Glutamatergic neuron (in vitro differentiated cells): Measurements from ENCODE around the gene INPP4B. TPM values are rescaled to one million over a fixed set of nuclear protein-coding genes. Genes with fewer than 3 reads are reported as not detected.

Experiments
- DNase-seq: peaks from one replicate; pipeline ENCODE4 v3.0.0; 2022
- H3K27ac Mint-ChIP-seq: one replicate; pipeline ENCODE4 v1.8.0; 2020; ENCODE audit warnings: mild to moderate bottlenecking, mixed read lengths, inconsistent platforms; ENCODE audit not compliant: unreplicated experiment
- H3K27me3 Mint-ChIP-seq: one replicate; pipeline ENCODE4 v1.8.0; 2020; ENCODE audit warnings: mild to moderate bottlenecking, moderate library complexity, mixed read lengths, inconsistent platforms; ENCODE audit not compliant: unreplicated experiment
- H3K36me3 Mint-ChIP-seq: one replicate; pipeline ENCODE4 v1.8.0; 2020; ENCODE audit warnings: mild to moderate bottlenecking, mixed read lengths, inconsistent platforms; ENCODE audit not compliant: unreplicated experiment
- H3K4me1 Mint-ChIP-seq: one replicate; pipeline ENCODE4 v1.8.0; 2020; ENCODE audit warnings: mild to moderate bottlenecking, low read depth, mixed read lengths, inconsistent platforms; ENCODE audit not compliant: unreplicated experiment
- H3K4me3 Mint-ChIP-seq: one replicate; pipeline ENCODE4 v1.8.0; 2020; ENCODE audit warnings: mild to moderate bottlenecking, mixed read lengths, inconsistent platforms; ENCODE audit not compliant: unreplicated experiment
- H3K9me3 Mint-ChIP-seq: one replicate; pipeline ENCODE4 v1.8.0; 2020; ENCODE audit warnings: mild to moderate bottlenecking, moderate library complexity, mixed read lengths, inconsistent platforms; ENCODE audit not compliant: unreplicated experiment
- CTCF ChIP-seq: fragments of 200-600 bp; sonication (generic); IDR thresholded peaks from one replicate; pipeline ENCODE4 v1.5.0; 2021; ENCODE audit not compliant: partially characterized antibody, unreplicated experiment
- total RNA-seq: library from RNA; stranded (reverse); fragmentation: NEBNext Ultra II Directional; extraction: Animal tissue kit (Norgen Biotek cat#: 25700); gene quantifications from one replicate; pipeline ENCODE4 v1.2.1, GENCODE V29; 2021; ENCODE audit not compliant: unreplicated experiment

INPP4B gene
- total RNA-seq, 1 donor from 2014 or later = 2.4 TPM

GRCh38 chr4:142396279-142396678 is 449.8 kb downstream of the INPP4B start:
- no peak for TF ChIP-seq CTCF
- no peak for DNase-seq
- Mint-ChIP-seq H3K36me3 (no peaks in the 10 kb centered on the region), H3K4me1 (peaks cover 3% of the 10 kb centered on the region), H3K27me3 (no peaks in the 10 kb centered on the region), H3K9me3 (no peaks in the 10 kb centered on the region), H3K4me3 (no peak overlapping the region), H3K27ac (no peak overlapping the region)

GRCh38 chr4:142393127-142393526 is 453.0 kb downstream of the INPP4B start:
- no peak overlapping the region for H3K4me3 Mint-ChIP-seq
- TF ChIP-seq CTCF = no peak

GRCh38 chr4:142386856-142387255 is 459.2 kb downstream of the INPP4B start:
- Mint-ChIP-seq H3K36me3 (no peaks in the 10 kb centered on the region), H3K4me1 (no peaks in the 10 kb centered on the region), H3K27me3 (no peaks in the 10 kb centered on the region), H3K4me3 (no peak overlapping the region), H3K9me3 (no peaks in the 10 kb centered on the region), H3K27ac (no peak overlapping the region)
- no peak for TF ChIP-seq CTCF
- DNase-seq = no peak

More at GRCh38 chr4:142393127-142393526, 453.0 kb downstream of the INPP4B start:
- no peaks in the 10 kb centered on the region for H3K9me3 Mint-ChIP-seq
- H3K4me1 Mint-ChIP-seq = no peaks in the 10 kb centered on the region
- DNase-seq = no peak
- H3K36me3 Mint-ChIP-seq = no peaks in the 10 kb centered on the region
- no peaks in the 10 kb centered on the region for H3K27me3 Mint-ChIP-seq
- no peak overlapping the region for H3K27ac Mint-ChIP-seq

GRCh38 chr4:142386449-142386848 is 459.7 kb downstream of the INPP4B start:
- Mint-ChIP-seq H3K4me1 (no peaks in the 10 kb centered on the region), H3K27ac (no peak overlapping the region), H3K4me3 (no peak overlapping the region), H3K36me3 (no peaks in the 10 kb centered on the region), H3K27me3 (no peaks in the 10 kb centered on the region), H3K9me3 (no peaks in the 10 kb centered on the region)
- no peak for DNase-seq
- no peak for TF ChIP-seq CTCF

GRCh38 chr4:142383800-142384470 is 462.2 kb downstream of the INPP4B start:
- Mint-ChIP-seq H3K27me3 (no peaks in the 10 kb centered on the region), H3K4me1 (peaks cover 5% of the 10 kb centered on the region), H3K27ac (no peak overlapping the region), H3K4me3 (no peak overlapping the region), H3K9me3 (no peaks in the 10 kb centered on the region), H3K36me3 (no peaks in the 10 kb centered on the region)
- TF ChIP-seq CTCF = no peak
- DNase-seq = no peak
